Activated T-cell treated with anti-CD3 and anti-CD28 coated beads, Interleukin-2, amount 50 U/mL, for 24 hours (primary cell): Measurements from ENCODE around the gene MED15.

Source experiments
- DNase-seq: peaks from one replicate; pipeline ENCODE4 v3.0.0-alpha.2; 2020
- H3K27ac Mint-ChIP-seq: 2 replicates; pipeline ENCODE4 v1.8.0; 2020; ENCODE audit warnings: mild to moderate bottlenecking, mixed read lengths
- H3K27me3 Mint-ChIP-seq: 2 replicates; pipeline ENCODE4 v1.8.0; 2020; ENCODE audit warnings: mixed read lengths
- H3K36me3 Mint-ChIP-seq: 2 replicates; pipeline ENCODE4 v1.8.0; 2020; ENCODE audit warnings: low read depth, mixed read lengths
- H3K4me1 Mint-ChIP-seq: 2 replicates; pipeline ENCODE4 v1.8.0; 2020; ENCODE audit warnings: low read depth, mixed read lengths
- H3K4me3 Mint-ChIP-seq: 2 replicates; pipeline ENCODE4 v1.8.0; 2020; ENCODE audit warnings: mild to moderate bottlenecking, moderate library complexity, mixed read lengths
- H3K9me3 Mint-ChIP-seq: 2 replicates; pipeline ENCODE4 v1.8.0; 2020; ENCODE audit warnings: mixed read lengths

Gene MED15

GRCh38 chr22:20569059-20570058 is 61.9 kb downstream of the MED15 start:
- Mint-ChIP-seq H3K4me1 (peaks cover 74% of the 10 kb centered on the region), H3K27ac (peak overlapping the region; percentile 87), H3K27me3 (no peaks in the 10 kb centered on the region), H3K4me3 (peak overlapping the region; percentile 37), H3K36me3 (peaks cover 98% of the 10 kb centered on the region), H3K9me3 (no peaks in the 10 kb centered on the region)
- DNase-seq: peak; percentile 77

- no peaks in the 10 kb centered on the region for H3K27me3 Mint-ChIP-seq
- H3K27ac Mint-ChIP-seq: no peak overlapping the region
- DNase-seq: no peak
- H3K9me3 Mint-ChIP-seq: no peaks in the 10 kb centered on the region
- H3K4me3 Mint-ChIP-seq: no peak overlapping the region
- H3K4me1 Mint-ChIP-seq: peaks cover 65% of the 10 kb centered on the region
- peaks cover 98% of the 10 kb centered on the region for H3K36me3 Mint-ChIP-seq
Measured at GRCh38 chr22:20571078-20571503, 63.7 kb downstream of the MED15 start.

DNA sequence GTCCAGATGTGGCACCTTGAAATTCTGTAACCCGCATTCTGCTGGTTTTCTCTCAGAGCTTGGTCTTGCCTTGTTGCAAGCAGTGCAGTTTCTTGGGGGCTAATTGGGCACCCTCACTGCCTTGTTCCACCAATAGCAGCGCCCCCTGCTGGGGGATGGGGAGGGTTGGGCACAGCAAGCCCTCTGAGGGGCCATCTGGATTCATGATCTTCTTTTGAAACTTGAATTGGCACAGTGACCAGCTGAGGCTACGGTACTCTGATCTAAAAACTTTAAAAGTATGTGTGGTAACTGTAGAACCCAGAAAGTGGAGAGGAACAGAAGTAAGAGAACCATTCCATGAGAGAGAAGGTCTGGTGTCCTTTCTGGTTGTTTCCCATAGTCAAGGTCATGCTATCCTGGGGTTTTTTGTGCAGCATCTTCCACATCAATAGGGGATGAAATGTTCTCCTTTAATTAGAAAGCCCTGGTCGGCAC is 64.2 kb downstream of the MED15 start:
- Mint-ChIP-seq H3K4me3 (no peak overlapping the region), H3K4me1 (peaks cover 63% of the 10 kb centered on the region), H3K36me3 (peaks cover 98% of the 10 kb centered on the region), H3K27ac (no peak overlapping the region), H3K27me3 (no peaks in the 10 kb centered on the region), H3K9me3 (no peaks in the 10 kb centered on the region)
- peak; percentile 77 for DNase-seq

- Mint-ChIP-seq H3K27ac (no peak overlapping the region), H3K9me3 (no peaks in the 10 kb centered on the region), H3K4me1 (peaks cover 60% of the 10 kb centered on the region), H3K36me3 (peaks cover 96% of the 10 kb centered on the region), H3K27me3 (no peaks in the 10 kb centered on the region), H3K4me3 (no peak overlapping the region)
- no peak for DNase-seq
Measured at GRCh38 chr22:20572132-20572802, 64.9 kb downstream of the MED15 start.

DNA sequence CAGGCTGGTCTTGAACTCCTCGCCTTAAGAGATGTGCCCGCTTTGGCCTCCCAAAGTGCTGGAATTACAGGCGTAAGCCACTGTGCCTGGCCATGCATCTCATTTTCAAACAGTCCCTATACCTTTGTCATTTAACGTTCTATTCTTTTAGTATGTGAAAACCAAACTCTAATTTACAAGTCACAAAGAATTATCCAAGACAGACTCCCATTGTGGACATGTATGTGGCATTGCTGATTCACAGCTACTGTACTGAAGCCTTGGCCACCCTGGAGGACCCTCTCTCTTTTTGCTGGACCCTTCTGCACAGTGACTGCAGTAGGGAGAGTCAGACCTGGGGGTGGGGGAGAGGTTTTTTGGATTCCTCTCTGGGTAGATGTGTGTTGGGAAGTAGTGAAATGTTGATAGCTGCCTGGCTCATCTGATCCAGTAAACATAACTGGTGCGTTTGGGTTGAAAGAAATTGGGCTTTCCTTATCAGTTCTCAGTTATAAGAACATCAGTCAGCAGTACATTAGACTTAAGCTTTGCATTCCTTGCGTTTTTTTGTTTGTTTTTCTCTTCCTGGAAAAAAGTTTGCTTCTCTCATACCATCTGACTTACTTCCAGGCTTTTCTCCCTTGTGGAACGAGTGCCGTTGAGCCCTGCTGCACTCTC is 65.9 kb downstream of the MED15 start:
- Mint-ChIP-seq H3K36me3 (peaks cover 96% of the 10 kb centered on the region), H3K27me3 (no peaks in the 10 kb centered on the region), H3K4me1 (peaks cover 53% of the 10 kb centered on the region), H3K9me3 (no peaks in the 10 kb centered on the region), H3K27ac (no peak overlapping the region), H3K4me3 (no peak overlapping the region)
- DNase-seq: no peak

GRCh38 chr22:20573833-20574615 is 66.6 kb downstream of the MED15 start:
- H3K4me1 Mint-ChIP-seq: peaks cover 51% of the 10 kb centered on the region
- no peak overlapping the region for H3K27ac Mint-ChIP-seq
- no peak overlapping the region for H3K4me3 Mint-ChIP-seq
- no peaks in the 10 kb centered on the region for H3K27me3 Mint-ChIP-seq
- no peaks in the 10 kb centered on the region for H3K9me3 Mint-ChIP-seq
- peaks cover 96% of the 10 kb centered on the region for H3K36me3 Mint-ChIP-seq
- no peak for DNase-seq

GRCh38 chr22:20574920-20575353 is 67.5 kb downstream of the MED15 start:
- Mint-ChIP-seq H3K27me3 (no peaks in the 10 kb centered on the region), H3K27ac (peak overlapping the region; percentile 57), H3K36me3 (peaks cover 96% of the 10 kb centered on the region), H3K4me3 (no peak overlapping the region), H3K9me3 (no peaks in the 10 kb centered on the region), H3K4me1 (peaks cover 50% of the 10 kb centered on the region)
- peak; percentile 20 for DNase-seq

DNA sequence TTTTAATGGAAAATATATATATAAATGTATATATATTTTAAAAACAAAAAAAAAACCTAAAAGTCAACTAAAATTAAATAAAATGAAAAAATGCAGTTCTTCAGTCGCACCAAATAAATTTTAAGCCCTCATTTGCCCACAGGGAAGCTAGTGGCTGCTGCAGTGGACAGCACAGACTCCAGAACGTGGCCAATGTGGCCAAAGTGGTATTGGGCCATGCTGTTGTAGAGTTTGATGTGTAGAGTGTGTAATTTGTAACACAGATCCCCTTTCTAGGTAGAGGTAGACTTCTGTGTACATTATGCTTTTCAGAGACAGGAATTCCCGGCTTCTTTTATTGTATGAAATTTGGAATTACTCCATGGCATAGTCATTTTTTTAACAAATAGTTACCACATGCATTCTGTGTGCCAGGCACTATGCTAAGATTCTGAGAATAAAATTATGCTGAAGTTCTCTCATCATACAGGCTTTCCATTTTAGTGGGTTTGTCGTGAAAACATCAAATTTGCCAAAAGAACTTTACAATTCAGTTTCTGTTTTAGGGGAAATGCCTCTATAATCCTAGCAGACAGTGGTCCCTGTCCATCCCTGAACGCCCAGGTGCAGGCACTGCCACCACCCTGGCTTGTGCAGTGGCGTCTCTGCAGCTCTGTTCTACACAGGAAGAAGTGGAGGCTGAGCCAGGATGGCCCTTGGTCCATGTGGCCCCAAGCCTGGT is 68.5 kb downstream of the MED15 start:
- Mint-ChIP-seq H3K27me3 (no peaks in the 10 kb centered on the region), H3K36me3 (peaks cover 96% of the 10 kb centered on the region), H3K4me1 (peaks cover 52% of the 10 kb centered on the region), H3K9me3 (no peaks in the 10 kb centered on the region), H3K27ac (no peak overlapping the region), H3K4me3 (no peak overlapping the region)
- DNase-seq: no peak

- peaks cover 48% of the 10 kb centered on the region for H3K4me1 Mint-ChIP-seq
- no peaks in the 10 kb centered on the region for H3K27me3 Mint-ChIP-seq
- peak overlapping the region; percentile 73 for H3K27ac Mint-ChIP-seq
- H3K9me3 Mint-ChIP-seq: no peaks in the 10 kb centered on the region
- H3K4me3 Mint-ChIP-seq: no peak overlapping the region
- peak; percentile 24 for DNase-seq
- H3K36me3 Mint-ChIP-seq: peaks cover 96% of the 10 kb centered on the region
Measured at GRCh38 chr22:20576445-20576816, 69.0 kb downstream of the MED15 start.

- Mint-ChIP-seq H3K36me3 (peaks cover 96% of the 10 kb centered on the region), H3K4me3 (no peak overlapping the region), H3K9me3 (no peaks in the 10 kb centered on the region), H3K27ac (peak overlapping the region; percentile 73), H3K4me1 (peaks cover 43% of the 10 kb centered on the region), H3K27me3 (no peaks in the 10 kb centered on the region)
- peak; percentile 22 for DNase-seq
Measured at GRCh38 chr22:20577045-20577444, 69.6 kb downstream of the MED15 start.

GRCh38 chr22:20577549-20577975 is 70.2 kb downstream of the MED15 start:
- peak; percentile 22 for DNase-seq
- Mint-ChIP-seq H3K9me3 (no peaks in the 10 kb centered on the region), H3K27me3 (no peaks in the 10 kb centered on the region), H3K4me3 (no peak overlapping the region), H3K4me1 (peaks cover 39% of the 10 kb centered on the region), H3K27ac (peak overlapping the region; percentile 37), H3K36me3 (peaks cover 93% of the 10 kb centered on the region)

- Mint-ChIP-seq H3K36me3 (peaks cover 93% of the 10 kb centered on the region), H3K4me3 (no peak overlapping the region), H3K9me3 (no peaks in the 10 kb centered on the region), H3K27me3 (no peaks in the 10 kb centered on the region), H3K27ac (peak overlapping the region; percentile 23), H3K4me1 (peaks cover 39% of the 10 kb centered on the region)
- peak; percentile 20 for DNase-seq
Measured at GRCh38 chr22:20578192-20578591, 70.8 kb downstream of the MED15 start.

- Mint-ChIP-seq H3K4me1 (peaks cover 39% of the 10 kb centered on the region), H3K9me3 (no peaks in the 10 kb centered on the region), H3K27ac (peak overlapping the region; percentile 23), H3K4me3 (no peak overlapping the region), H3K27me3 (no peaks in the 10 kb centered on the region), H3K36me3 (peaks cover 92% of the 10 kb centered on the region)
- DNase-seq: peak; percentile 24
Measured at GRCh38 chr22:20578707-20579106, 71.3 kb downstream of the MED15 start.
